Loucy (cell line): ENCODE measurements around the gene SUSD2.

Experiments used
- CTCF ChIP-seq: fragments of 200-600 bp; sonication (generic); conservative IDR thresholded peaks from 2 replicates; pipeline ENCODE4 v1.5.1; 2014; ENCODE audit warnings: mild to moderate bottlenecking, antibody characterized with exemption, low read length
- EZH2phosphoT487 ChIP-seq: fragments of 200-600 bp; IDR thresholded peaks from 2 replicates; pipeline ENCODE4 v1.6.1; 2018; ENCODE audit warnings: antibody characterized with exemption, mild to moderate bottlenecking, moderate library complexity, borderline replicate concordance

GRCh38 chr22:24178502-24179440, 2.5 kb upstream of the SUSD2 start:
- TF ChIP-seq EZH2phosphoT487, result no peak
- peak; percentile 55 for TF ChIP-seq CTCF
